ENCODE data around the gene TRIM46.

DNA sequence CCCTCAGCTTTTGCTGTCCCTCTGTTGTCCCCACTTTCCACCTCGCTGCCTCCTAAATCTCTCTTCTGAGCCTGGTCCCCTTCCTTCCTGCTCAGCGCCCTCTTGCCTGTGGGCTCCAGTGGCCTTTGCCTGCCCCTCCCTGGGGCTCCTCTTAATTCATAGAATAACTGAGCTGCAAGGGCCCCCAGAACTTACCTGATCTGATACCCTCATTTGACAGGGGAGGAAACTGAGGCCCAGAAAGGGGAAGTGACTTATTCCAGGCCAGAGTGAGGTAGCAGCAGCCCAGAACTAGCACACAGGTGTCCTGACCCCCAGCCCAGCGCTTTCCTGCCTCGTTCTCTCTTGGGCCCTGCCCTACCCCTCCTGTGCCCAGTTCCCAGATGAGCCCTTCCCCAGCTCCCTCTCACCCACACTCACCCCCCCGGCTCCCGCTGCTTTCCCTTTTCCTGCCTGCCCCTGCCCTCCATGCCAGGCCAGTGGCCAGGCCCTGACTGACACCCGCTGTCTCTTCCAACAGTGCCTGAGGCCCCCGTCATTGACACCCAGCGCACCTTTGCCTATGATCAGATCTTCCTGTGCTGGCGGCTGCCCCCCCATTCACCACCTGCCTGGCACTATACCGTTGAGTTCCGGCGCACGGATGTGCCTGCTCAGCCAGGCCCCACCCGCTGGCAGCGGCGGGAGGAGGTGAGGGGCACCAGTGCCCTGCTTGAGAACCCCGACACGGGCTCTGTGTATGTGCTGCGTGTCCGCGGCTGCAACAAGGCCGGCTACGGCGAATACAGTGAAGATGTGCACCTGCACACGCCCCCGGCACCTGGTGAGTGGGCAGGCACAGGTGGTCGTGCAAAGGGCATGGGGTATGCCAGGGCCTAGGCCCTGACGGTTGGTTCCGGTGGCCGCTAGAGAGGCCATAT, 5.7 kb downstream of the TRIM46 start:
- TF ChIP-seq EZH2phosphoT487 (IDR thresholded peaks at IDR 0.05; ENCODE audit: unreplicated experiment) (no peak), EZH2 (IDR thresholded peaks at IDR 0.05; ENCODE audit: low read depth, unreplicated experiment) (no peak), POLR2AphosphoS5 (IDR thresholded peaks at IDR 0.05; ENCODE audit: low read depth) (no peak)
- TF ChIP-seq, protein P1, sequence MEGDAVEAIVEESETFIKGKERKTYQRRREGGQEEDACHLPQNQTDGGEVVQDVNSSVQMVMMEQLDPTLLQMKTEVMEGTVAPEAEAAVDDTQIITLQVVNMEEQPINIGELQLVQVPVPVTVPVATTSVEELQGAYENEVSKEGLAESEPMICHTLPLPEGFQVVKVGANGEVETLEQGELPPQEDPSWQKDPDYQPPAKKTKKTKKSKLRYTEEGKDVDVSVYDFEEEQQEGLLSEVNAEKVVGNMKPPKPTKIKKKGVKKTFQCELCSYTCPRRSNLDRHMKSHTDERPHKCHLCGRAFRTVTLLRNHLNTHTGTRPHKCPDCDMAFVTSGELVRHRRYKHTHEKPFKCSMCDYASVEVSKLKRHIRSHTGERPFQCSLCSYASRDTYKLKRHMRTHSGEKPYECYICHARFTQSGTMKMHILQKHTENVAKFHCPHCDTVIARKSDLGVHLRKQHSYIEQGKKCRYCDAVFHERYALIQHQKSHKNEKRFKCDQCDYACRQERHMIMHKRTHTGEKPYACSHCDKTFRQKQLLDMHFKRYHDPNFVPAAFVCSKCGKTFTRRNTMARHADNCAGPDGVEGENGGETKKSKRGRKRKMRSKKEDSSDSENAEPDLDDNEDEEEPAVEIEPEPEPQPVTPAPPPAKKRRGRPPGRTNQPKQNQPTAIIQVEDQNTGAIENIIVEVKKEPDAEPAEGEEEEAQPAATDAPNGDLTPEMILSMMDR (conservative IDR thresholded peaks at IDR 0.05; ENCODE audit: low read depth in 2 of 2): no peak
- TF ChIP-seq, protein P2, sequence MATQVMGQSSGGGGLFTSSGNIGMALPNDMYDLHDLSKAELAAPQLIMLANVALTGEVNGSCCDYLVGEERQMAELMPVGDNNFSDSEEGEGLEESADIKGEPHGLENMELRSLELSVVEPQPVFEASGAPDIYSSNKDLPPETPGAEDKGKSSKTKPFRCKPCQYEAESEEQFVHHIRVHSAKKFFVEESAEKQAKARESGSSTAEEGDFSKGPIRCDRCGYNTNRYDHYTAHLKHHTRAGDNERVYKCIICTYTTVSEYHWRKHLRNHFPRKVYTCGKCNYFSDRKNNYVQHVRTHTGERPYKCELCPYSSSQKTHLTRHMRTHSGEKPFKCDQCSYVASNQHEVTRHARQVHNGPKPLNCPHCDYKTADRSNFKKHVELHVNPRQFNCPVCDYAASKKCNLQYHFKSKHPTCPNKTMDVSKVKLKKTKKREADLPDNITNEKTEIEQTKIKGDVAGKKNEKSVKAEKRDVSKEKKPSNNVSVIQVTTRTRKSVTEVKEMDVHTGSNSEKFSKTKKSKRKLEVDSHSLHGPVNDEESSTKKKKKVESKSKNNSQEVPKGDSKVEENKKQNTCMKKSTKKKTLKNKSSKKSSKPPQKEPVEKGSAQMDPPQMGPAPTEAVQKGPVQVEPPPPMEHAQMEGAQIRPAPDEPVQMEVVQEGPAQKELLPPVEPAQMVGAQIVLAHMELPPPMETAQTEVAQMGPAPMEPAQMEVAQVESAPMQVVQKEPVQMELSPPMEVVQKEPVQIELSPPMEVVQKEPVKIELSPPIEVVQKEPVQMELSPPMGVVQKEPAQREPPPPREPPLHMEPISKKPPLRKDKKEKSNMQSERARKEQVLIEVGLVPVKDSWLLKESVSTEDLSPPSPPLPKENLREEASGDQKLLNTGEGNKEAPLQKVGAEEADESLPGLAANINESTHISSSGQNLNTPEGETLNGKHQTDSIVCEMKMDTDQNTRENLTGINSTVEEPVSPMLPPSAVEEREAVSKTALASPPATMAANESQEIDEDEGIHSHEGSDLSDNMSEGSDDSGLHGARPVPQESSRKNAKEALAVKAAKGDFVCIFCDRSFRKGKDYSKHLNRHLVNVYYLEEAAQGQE (IDR thresholded peaks at IDR 0.05; ENCODE audit: unreplicated experiment): no peak

All from GM23338 (cell line).